HG02973 (cell line): ENCODE data around the gene EHD4.

ENCODE experiments used
- ATAC-seq: cut with Tn5 transposase; IDR thresholded peaks from one replicate; pipeline ENCODE4 v1.9.1; 2021; ENCODE audit warnings: moderate library complexity; ENCODE audit not compliant: unreplicated experiment

EHD4 gene

GRCh38 chr15:41900526-41901380 is 71.6 kb downstream of the EHD4 start:
- no peak for ATAC-seq

- no peak for ATAC-seq
Measured at GRCh38 chr15:41899854-41900442, 72.4 kb downstream of the EHD4 start.

GRCh38 chr15:41897363-41897799 is 75.0 kb downstream of the EHD4 start:
- ATAC-seq: no peak

- no peak for ATAC-seq
Measured at GRCh38 chr15:41896566-41896965, 75.8 kb downstream of the EHD4 start.

- ATAC-seq: no peak
Measured at GRCh38 chr15:41895957-41896356, 76.4 kb downstream of the EHD4 start.

GRCh38 chr15:41895491-41895890 is 76.9 kb downstream of the EHD4 start:
- no peak for ATAC-seq

- peak; percentile 74 for ATAC-seq
Measured at GRCh38 chr15:41894791-41895463, 77.4 kb downstream of the EHD4 start.

GRCh38 chr15:41894251-41894790 is 78.0 kb downstream of the EHD4 start:
- no peak for ATAC-seq

- ATAC-seq: no peak
Measured at GRCh38 chr15:41893422-41894250, 78.7 kb downstream of the EHD4 start, which contains the start of gene SPTBN5. Gene SPTBN5 (minus strand): TSS chr15:41894053. CDS start chr15:41893497, 556 bp downstream.

GRCh38 chr15:41892621-41893421 is 79.5 kb downstream of the EHD4 start:
- no peak for ATAC-seq

GRCh38 chr15:41891946-41892345 is 80.4 kb downstream of the EHD4 start:
- ATAC-seq: no peak

GRCh38 chr15:41891226-41891625 is 81.1 kb downstream of the EHD4 start:
- no peak for ATAC-seq

GRCh38 chr15:41890050-41890690 is 82.2 kb downstream of the EHD4 start:
- no peak for ATAC-seq

- no peak for ATAC-seq
Measured at GRCh38 chr15:41888662-41889253, 83.6 kb downstream of the EHD4 start.

GRCh38 chr15:41887893-41888292 is 84.5 kb downstream of the EHD4 start:
- ATAC-seq: no peak

- no peak for ATAC-seq
Measured at GRCh38 chr15:41887161-41887560, 85.2 kb downstream of the EHD4 start.

- ATAC-seq: no peak
Measured at GRCh38 chr15:41886741-41887140, 85.6 kb downstream of the EHD4 start.

- no peak for ATAC-seq
Measured at GRCh38 chr15:41885841-41886240, 86.5 kb downstream of the EHD4 start.

- ATAC-seq: no peak
Measured at GRCh38 chr15:41885321-41885720, 87.0 kb downstream of the EHD4 start.
